GM10266 (cell line): ENCODE results near the gene SFRP2.

Source experiments
- DNase-seq: peaks from one replicate; pipeline ENCODE4 v3.0.0; 2012; ENCODE audit errors: extremely low spot score
- CTCF ChIP-seq: IDR thresholded peaks from 2 replicates; pipeline ENCODE4 v1.5.1; 2012; ENCODE audit warnings: mild to moderate bottlenecking, low read depth; ENCODE audit not compliant: control insufficient read depth, insufficient read depth; ENCODE audit errors: missing control alignments

The SFRP2 gene

GRCh38 chr4:153825126-153825525 lies 36.2 kb upstream of the SFRP2 start:
- TF ChIP-seq CTCF, result no peak
- no peak for DNase-seq

- DNase-seq, result no peak
- TF ChIP-seq CTCF, result no peak
Measured at GRCh38 chr4:153824501-153824900, 35.6 kb upstream of the SFRP2 start.

GRCh38 chr4:153823483-153823882 lies 34.6 kb upstream of the SFRP2 start:
- TF ChIP-seq CTCF, result no peak
- no peak for DNase-seq

GRCh38 chr4:153822316-153822715 lies 33.4 kb upstream of the SFRP2 start:
- no peak for TF ChIP-seq CTCF
- DNase-seq, result no peak

GRCh38 chr4:153817466-153817865 lies 28.6 kb upstream of the SFRP2 start:
- TF ChIP-seq CTCF, result no peak
- no peak for DNase-seq

GRCh38 chr4:153816542-153816941 lies 27.7 kb upstream of the SFRP2 start:
- DNase-seq, result no peak
- TF ChIP-seq CTCF, result no peak

GRCh38 chr4:153814789-153815188 lies 25.9 kb upstream of the SFRP2 start:
- no peak for DNase-seq
- no peak for TF ChIP-seq CTCF
